GM12872 (cell line): ENCODE measurements around the gene METTL13.

Source experiments
- TF ChIP-seq, protein P1 (sequence below): IDR thresholded peaks from 3 replicates; pipeline ENCODE4 v1.5.1; 2011; ENCODE audit warnings: low read depth, mild to moderate bottlenecking, low read length, moderate library complexity; ENCODE audit not compliant: insufficient read depth

Gene METTL13, protein sequence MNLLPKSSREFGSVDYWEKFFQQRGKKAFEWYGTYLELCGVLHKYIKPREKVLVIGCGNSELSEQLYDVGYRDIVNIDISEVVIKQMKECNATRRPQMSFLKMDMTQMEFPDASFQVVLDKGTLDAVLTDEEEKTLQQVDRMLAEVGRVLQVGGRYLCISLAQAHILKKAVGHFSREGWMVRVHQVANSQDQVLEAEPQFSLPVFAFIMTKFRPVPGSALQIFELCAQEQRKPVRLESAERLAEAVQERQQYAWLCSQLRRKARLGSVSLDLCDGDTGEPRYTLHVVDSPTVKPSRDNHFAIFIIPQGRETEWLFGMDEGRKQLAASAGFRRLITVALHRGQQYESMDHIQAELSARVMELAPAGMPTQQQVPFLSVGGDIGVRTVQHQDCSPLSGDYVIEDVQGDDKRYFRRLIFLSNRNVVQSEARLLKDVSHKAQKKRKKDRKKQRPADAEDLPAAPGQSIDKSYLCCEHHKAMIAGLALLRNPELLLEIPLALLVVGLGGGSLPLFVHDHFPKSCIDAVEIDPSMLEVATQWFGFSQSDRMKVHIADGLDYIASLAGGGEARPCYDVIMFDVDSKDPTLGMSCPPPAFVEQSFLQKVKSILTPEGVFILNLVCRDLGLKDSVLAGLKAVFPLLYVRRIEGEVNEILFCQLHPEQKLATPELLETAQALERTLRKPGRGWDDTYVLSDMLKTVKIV

DNA sequence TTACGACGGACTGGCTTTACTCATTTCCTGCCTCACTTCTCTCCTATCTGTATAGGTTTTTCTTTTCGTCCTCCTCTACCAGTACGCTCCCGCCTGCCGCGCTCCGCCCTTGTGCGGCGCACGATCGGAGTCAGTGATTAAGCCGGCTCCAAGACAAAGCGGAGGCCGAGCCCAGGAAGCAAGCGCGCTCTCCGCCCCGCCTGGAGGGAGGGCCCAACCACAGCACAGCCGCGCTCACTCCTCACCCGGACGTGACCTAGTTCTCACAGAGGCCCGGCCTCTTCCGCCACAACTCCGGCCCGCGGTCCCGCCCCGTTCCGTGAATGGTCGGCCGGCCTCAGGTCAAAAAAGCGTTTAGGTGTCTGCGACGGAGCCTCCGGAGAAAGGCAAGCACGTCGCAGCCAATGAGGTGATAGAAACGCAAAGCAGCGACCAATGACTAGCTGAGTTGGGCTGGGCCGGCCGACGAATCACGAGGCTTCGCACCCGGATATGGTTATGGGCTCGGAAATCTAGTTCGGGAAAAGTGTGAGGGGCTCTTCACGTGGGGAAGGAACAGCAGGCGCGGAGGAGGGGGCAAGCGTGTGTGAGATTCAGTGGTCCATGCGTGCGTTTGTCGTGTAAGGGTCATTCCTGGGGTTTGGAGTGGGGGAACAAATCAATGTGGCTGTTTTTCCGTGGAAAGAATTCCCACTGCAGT is at the start of gene METTL13:
Gene METTL13, plus strand, starts transcription at position 485 of the 700 bp plus-strand sequence. CDS start 308 bp downstream, outside the sequence.
- TF ChIP-seq, protein P1, sequence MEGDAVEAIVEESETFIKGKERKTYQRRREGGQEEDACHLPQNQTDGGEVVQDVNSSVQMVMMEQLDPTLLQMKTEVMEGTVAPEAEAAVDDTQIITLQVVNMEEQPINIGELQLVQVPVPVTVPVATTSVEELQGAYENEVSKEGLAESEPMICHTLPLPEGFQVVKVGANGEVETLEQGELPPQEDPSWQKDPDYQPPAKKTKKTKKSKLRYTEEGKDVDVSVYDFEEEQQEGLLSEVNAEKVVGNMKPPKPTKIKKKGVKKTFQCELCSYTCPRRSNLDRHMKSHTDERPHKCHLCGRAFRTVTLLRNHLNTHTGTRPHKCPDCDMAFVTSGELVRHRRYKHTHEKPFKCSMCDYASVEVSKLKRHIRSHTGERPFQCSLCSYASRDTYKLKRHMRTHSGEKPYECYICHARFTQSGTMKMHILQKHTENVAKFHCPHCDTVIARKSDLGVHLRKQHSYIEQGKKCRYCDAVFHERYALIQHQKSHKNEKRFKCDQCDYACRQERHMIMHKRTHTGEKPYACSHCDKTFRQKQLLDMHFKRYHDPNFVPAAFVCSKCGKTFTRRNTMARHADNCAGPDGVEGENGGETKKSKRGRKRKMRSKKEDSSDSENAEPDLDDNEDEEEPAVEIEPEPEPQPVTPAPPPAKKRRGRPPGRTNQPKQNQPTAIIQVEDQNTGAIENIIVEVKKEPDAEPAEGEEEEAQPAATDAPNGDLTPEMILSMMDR: no peak

DNA sequence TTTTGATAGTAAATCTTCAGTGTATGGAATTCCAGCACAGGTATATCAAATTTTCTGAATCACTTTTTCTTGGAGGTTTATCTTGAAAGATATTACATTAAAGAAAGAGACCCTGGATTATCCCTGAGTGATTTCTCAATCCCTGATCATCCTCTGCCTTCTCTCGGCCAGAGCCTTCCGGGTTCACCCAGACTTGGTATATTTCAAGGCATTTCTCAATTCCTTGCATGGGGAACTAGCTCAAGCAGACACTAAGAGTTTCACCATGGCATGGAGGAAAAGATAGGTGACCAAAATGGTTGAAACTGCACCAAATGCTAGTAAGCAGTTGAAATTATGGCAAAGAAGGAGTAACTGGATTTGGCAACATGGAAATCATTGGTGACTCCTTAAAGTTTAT is 45.3 kb upstream of the METTL13 start:
- TF ChIP-seq, protein P1: no peak

DNA sequence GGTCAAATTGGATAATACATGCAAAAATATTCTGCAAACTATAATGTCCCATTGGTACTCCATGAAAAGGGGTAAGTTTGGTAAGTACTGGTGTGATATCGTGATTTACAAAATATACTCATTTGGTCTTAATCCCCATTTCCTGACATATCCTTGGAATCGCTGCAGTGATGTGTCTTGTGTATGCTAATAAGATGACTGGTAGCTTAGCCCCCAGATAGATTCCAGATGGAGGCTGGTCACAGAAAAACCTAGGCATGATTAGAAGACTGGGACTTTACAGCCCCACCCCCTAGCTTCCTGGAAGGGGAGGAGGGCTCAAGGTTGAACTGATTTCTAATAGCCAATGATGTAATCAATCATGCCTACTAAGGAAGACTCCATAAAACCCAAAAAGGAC is 42.5 kb upstream of the METTL13 start:
- TF ChIP-seq, protein P1: no peak

DNA sequence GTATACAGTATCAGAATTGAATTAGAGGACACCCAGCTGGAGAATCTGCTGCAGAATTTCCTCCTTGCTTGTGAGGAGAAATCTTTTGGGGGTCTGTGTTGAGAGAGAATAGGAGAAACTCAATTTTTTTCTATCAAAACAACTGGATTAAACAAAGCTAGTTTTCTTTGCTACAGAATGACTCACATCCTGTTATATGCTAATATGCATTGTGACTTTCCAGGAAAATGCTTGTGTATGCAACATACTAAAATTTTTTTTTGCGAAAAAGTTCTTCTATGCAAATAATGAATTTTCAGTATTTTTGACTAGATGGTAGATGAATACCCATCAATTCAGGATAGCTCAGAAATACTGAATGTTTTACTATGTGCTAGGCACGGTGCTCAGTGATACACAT is 41.8 kb upstream of the METTL13 start:
- TF ChIP-seq, protein P1: no peak

DNA sequence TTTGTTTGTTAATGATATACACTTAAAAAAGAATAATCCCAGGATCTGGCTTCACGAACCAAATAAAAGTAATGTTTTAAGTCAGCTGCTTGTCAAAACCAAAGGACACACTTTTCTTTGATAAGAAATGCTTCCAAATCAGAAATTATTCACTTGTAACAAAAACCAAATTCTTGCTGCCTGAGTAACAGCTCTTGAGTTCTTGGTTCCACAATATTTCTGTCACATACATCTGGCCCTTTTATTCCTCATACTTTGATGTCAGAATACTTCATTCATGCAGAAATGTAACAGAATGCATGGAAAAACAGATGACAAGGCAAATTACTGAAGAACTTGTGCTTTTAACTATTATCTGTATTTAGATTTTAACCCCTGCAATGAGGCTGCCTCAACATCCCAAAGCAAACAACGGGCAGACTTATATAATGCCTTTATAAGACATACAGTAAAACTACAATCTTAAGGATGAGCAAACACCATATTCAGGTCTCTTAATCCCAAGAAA is 41.0 kb upstream of the METTL13 start:
- TF ChIP-seq, protein P1: no peak

DNA sequence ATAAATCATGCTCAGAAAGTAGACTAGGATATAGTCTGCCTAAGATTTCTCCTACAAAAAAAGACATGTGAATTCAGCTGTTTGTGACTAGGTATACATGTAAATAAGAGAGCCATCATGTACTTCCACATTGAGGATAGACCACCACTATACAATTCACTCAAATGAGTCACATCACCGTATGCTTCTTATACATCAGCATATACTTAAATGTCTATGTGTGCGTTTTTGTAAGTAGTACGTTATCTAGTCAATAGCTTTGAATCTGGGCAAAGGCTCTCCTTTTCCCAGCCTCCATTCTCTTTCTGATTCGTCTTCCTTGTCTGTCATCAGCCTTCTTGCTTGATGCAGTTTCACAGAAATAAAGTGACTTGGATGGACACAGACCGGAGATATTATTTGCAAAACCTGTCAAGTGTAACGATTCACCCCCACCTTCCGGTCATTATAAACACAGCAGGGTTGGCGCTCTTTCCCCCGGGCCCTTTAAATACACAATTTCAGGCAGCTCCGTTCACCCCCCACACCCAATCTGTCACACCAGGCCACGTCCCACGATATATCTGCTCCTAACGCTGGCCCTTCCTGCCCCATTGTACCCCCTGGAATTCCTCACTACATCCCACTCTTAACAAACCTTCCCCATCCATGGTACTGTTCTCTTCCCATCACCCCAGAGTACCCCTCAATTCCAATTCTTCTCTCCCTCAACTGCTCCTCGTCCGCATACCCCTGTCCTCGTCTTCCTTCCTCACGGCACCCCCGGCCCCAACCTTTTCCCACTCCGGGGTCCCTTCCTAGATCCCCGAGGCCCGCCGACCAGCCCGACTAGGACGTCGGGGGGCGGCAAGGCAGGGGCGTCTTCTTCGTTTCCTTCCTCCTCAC is 40.2 kb upstream of the METTL13 start:
- TF ChIP-seq, protein P1: no peak
